MM.1S (cell line): Measurements from ENCODE around the gene UTP18.

ENCODE experiments used
- DNase-seq: peaks from one replicate; pipeline ENCODE4 v3.0.0-alpha.2; 2015
- H2AFZ ChIP-seq: fragments of 300-600 bp; sonication (generic); 2 replicates; pipeline ENCODE4 v1.6.0; 2016; ENCODE audit warnings: antibody characterized with exemption, low read length
- H3F3A ChIP-seq: fragments of 300-600 bp; sonication (generic); 2 replicates; pipeline ENCODE4 v1.6.1; 2016; ENCODE audit warnings: mild to moderate bottlenecking, antibody characterized with exemption, low read length, moderate library complexity, mixed read lengths; ENCODE audit not compliant: insufficient read depth
- H3K27ac ChIP-seq: fragments of 300-600 bp; sonication (generic); 2 replicates; pipeline ENCODE4 v1.5.1; 2016; ENCODE audit warnings: mild to moderate bottlenecking, low read length
- H3K27me3 ChIP-seq: fragments of 300-600 bp; sonication (generic); replicated peaks from 2 replicates; pipeline ENCODE4 v1.6.0; 2016; ENCODE audit warnings: low read length; ENCODE audit not compliant: insufficient read depth
- H3K36me3 ChIP-seq: fragments of 300-600 bp; sonication (generic); replicated peaks from 2 replicates; pipeline ENCODE4 v1.6.1; 2016; ENCODE audit warnings: mild to moderate bottlenecking, low read length, mixed read lengths; ENCODE audit not compliant: insufficient read depth
- H3K4me1 ChIP-seq: fragments of 300-600 bp; sonication (generic); 2 replicates; pipeline ENCODE4 v1.6.1; 2016; ENCODE audit warnings: low read length, mixed read lengths
- H3K4me2 ChIP-seq: fragments of 300-600 bp; sonication (generic); 2 replicates; pipeline ENCODE4 v1.6.0; 2016; ENCODE audit warnings: low read depth, low read length
- H3K4me3 ChIP-seq: fragments of 300-600 bp; sonication (generic); 2 replicates; pipeline ENCODE4 v1.5.1; 2016; ENCODE audit warnings: low read length, mixed read lengths
- H3K79me2 ChIP-seq: fragments of 300-600 bp; sonication (generic); 2 replicates; pipeline ENCODE4 v1.6.1; 2016; ENCODE audit warnings: mixed run types, low read length, mixed read lengths
- H3K9ac ChIP-seq: fragments of 300-600 bp; sonication (generic); 2 replicates; pipeline ENCODE4 v1.6.1; 2016; ENCODE audit warnings: low read length, mixed read lengths
- H3K9me2 ChIP-seq: fragments of 300-600 bp; sonication (generic); replicated peaks from 2 replicates; pipeline ENCODE4 v1.6.1; 2016; ENCODE audit warnings: mild to moderate bottlenecking, low read length, mixed read lengths; ENCODE audit not compliant: insufficient read depth
- H3K9me3 ChIP-seq: fragments of 300-600 bp; sonication (generic); replicated peaks from 2 replicates; pipeline ENCODE4 v1.6.1; 2016; ENCODE audit warnings: mild to moderate bottlenecking, low read length, mixed read lengths; ENCODE audit not compliant: insufficient read depth
- H4K20me1 ChIP-seq: fragments of 300-600 bp; sonication (generic); 2 replicates; pipeline ENCODE4 v1.6.1; 2016; ENCODE audit warnings: mild to moderate bottlenecking, low read length, moderate library complexity, mixed read lengths; ENCODE audit not compliant: insufficient read depth
- EZH2 ChIP-seq: fragments of 300-600 bp; sonication (generic); optimal IDR thresholded peaks from 2 replicates; pipeline ENCODE3; 2017; ENCODE audit warnings: low read depth, mild to moderate bottlenecking, antibody characterized with exemption, low read length, mixed read lengths
- EZH2phosphoT487 ChIP-seq: fragments of 300-600 bp; sonication (generic); IDR thresholded peaks from 2 replicates; pipeline ENCODE4 v1.6.1; 2018; ENCODE audit warnings: antibody characterized with exemption, low read length
- TF ChIP-seq, protein P1 (sequence below): fragments of 300-600 bp; sonication (generic); IDR thresholded peaks from 2 replicates; pipeline ENCODE4 v1.5.1; 2016; ENCODE audit warnings: antibody characterized with exemption, low read length, mixed read lengths

UTP18 gene

DNA sequence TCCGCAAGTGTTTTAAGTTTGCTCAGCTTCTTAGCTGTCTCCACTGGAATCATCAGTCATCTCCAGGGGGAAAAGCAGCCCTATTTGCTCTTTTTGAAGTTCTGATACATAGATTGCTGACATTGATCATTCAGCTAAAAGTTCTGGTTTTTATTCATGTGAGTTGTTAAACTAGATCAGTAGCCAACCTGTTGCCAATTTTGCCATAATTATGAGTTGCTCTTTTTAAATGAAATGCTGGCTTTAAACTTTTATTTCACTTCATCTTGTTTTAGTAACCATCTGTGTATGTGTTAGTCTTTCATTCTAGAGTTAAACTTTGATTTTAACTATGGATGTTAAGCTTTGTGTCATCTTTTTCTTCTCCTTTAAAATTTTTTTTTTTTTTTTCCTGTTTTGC, 12.5 kb downstream of the UTP18 start:
- TF ChIP-seq, protein P1, sequence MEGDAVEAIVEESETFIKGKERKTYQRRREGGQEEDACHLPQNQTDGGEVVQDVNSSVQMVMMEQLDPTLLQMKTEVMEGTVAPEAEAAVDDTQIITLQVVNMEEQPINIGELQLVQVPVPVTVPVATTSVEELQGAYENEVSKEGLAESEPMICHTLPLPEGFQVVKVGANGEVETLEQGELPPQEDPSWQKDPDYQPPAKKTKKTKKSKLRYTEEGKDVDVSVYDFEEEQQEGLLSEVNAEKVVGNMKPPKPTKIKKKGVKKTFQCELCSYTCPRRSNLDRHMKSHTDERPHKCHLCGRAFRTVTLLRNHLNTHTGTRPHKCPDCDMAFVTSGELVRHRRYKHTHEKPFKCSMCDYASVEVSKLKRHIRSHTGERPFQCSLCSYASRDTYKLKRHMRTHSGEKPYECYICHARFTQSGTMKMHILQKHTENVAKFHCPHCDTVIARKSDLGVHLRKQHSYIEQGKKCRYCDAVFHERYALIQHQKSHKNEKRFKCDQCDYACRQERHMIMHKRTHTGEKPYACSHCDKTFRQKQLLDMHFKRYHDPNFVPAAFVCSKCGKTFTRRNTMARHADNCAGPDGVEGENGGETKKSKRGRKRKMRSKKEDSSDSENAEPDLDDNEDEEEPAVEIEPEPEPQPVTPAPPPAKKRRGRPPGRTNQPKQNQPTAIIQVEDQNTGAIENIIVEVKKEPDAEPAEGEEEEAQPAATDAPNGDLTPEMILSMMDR: no peak
- TF ChIP-seq EZH2phosphoT487 (no peak), EZH2 (no peak)
- Histone ChIP-seq H3K9me3 (no peaks in the 10 kb centered on the region), H3F3A (no peaks in the 10 kb centered on the region), H3K36me3 (peaks cover 6% of the 10 kb centered on the region), H2AFZ (no peak overlapping the region), H3K9ac (no peak overlapping the region), H3K27me3 (no peaks in the 10 kb centered on the region), H3K4me1 (no peaks in the 10 kb centered on the region), H4K20me1 (no peaks in the 10 kb centered on the region; the same call in 1 of the 2 replicates), H3K9me2 (no peaks in the 10 kb centered on the region), H3K27ac (no peak overlapping the region), H3K79me2 (peaks cover 38% of the 10 kb centered on the region), H3K4me3 (no peak overlapping the region), H3K4me2 (no peak overlapping the region)
- no peak for DNase-seq

DNA sequence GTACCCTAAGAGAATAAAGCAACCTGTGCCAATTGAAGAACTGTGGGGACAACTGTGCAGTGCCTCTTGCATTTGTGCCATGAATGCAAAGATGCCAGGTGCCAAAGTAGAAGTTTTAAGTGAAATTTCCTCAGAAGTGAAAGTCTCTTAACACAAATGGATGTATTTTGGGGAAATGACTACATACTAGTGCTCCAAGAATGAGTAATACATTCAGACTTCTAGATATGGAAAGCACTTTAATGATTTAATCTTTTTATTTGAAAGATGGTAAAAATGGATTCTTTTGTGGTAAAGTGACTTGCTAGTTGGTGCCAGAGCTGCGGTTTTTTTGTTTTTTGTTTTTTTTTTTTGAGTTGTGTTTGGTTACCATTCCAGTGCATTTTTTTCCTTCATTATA, 15.0 kb downstream of the UTP18 start:
- Histone ChIP-seq H3K27ac (no peak overlapping the region), H3F3A (no peaks in the 10 kb centered on the region), H3K4me3 (no peak overlapping the region), H3K36me3 (peaks cover 11% of the 10 kb centered on the region), H3K79me2 (peaks cover 17% of the 10 kb centered on the region), H3K4me2 (no peak overlapping the region), H3K9ac (no peak overlapping the region), H3K9me2 (no peaks in the 10 kb centered on the region), H2AFZ (no peak overlapping the region), H4K20me1 (no peaks in the 10 kb centered on the region), H3K27me3 (no peaks in the 10 kb centered on the region), H3K9me3 (no peaks in the 10 kb centered on the region), H3K4me1 (no peaks in the 10 kb centered on the region)
- DNase-seq: no peak
- TF ChIP-seq, protein P1: no peak
- no peak for TF ChIP-seq EZH2
- TF ChIP-seq EZH2phosphoT487: no peak

GRCh38 chr17:51279183-51279582, 18.8 kb downstream of the UTP18 start:
- H3K36me3 ChIP-seq: peaks cover 16% of the 10 kb centered on the region; the same call in 1 of the 2 replicates
- TF ChIP-seq, protein P1: no peak
- TF ChIP-seq EZH2phosphoT487: no peak
- TF ChIP-seq EZH2: no peak
- no peak overlapping the region for H3K4me3 ChIP-seq
- H3K4me1 ChIP-seq: no peaks in the 10 kb centered on the region
- no peak overlapping the region for H2AFZ ChIP-seq
- no peaks in the 10 kb centered on the region for H3F3A ChIP-seq
- no peaks in the 10 kb centered on the region for H3K9me2 ChIP-seq
- no peak overlapping the region for H3K27ac ChIP-seq
- no peak for DNase-seq
- no peaks in the 10 kb centered on the region for H3K27me3 ChIP-seq
- no peaks in the 10 kb centered on the region for H3K9me3 ChIP-seq
- no peaks in the 10 kb centered on the region for H3K79me2 ChIP-seq
- no peak overlapping the region for H3K9ac ChIP-seq
- H4K20me1 ChIP-seq: no peaks in the 10 kb centered on the region
- no peak overlapping the region for H3K4me2 ChIP-seq
